T1000 (cell line): ENCODE results near the gene MLF2.
"Not testable (repeated sequence)": the region's sequence is repeated elsewhere in the genome, so short reads cannot be mapped to it uniquely, and the experiment has no call there.

Experiments
- DNase-seq: peaks from one replicate; lab custom pipeline; 2025; ENCODE audit warnings: mixed read lengths; lab: John Stamatoyannopoulos, UW

The MLF2 gene

DNA sequence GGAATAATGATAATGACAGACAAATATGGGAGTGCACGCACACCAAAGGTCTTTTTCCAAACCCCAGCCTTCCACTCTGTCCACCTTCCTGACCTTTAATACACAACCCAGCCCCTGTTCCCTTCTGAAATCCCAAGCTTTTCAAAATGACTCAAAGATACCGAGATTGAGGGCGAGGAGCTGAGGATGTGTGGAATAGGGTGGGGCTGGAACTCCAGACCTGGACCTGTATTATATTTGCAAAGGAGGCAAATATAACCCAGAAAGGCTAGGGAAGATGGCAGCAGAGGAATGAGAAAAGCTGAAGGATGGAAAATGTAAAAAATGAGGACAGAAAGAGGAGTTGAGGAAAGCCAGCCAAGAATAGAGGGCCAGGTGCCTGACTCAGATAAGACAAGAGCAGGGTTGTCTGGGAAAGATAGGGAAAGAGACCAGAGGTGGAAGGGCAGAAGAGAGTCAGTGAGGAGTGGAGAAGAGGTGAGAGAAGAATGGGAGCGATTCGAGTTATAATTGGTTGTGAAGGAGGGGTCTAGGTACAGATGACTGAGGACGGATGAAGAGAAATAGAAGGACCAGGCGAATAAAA lies 12.2 kb upstream of the MLF2 start:
- DNase-seq = no peak

DNA sequence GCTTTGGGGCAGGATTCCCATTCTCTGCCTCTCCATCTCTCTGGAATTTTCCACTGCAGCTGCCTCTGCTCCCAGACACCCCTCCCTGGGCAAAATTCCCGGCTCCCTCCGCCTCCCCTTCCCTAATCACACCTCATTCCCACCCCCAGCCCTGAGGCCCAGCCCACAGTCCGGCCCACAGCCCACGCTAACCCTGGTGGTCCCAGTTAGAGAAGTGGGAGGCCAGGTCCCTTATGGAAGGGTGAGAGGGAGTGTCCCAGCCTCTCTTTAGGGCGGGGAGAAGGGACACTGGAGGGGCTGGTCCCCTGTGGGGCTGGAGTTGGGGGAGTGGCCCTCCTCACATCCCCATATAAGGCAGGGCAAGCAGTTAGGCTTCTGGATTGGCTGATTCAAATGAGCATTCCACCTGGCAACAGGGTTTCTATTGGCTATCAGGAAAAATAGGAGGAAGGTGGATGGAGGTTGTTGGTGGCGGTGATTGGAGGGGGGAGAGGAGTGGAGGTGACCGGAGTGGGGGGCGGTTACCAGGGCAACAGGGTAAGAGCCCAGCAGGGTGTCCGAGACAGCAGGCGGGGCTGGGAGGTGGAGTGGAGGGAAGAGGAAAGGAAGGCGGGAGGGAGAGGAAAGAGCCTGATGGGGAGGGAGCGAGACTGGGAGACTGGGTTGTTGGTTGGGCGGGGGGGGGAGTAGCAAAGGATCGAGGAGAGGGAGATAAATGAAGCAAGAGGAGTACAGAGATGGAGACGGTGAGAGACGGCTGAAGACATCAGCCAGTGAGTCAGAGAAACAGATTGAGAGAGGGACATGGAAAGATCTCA lies 11.3 kb upstream of the MLF2 start:
- DNase-seq = peak; percentile 91

DNA sequence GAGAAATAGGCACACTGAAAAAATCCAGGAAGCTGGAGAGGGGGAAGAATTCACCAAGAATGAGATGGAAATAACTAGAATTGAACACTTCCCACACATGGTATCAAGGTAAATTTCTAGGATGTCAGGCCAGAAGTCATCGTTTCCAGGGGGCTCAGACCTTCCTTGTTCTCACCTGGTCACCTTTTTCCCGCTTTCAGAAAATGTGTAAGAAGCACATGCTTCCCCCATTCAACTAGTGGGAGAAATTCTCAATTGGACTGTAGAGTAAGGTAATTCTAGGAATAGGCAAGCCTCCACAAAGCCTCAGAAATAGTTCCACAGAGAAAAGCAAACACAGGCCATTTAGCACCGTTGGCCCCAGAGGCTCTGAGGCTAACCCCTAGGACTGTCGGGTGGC lies 10.4 kb upstream of the MLF2 start:
- no peak for DNase-seq

DNA sequence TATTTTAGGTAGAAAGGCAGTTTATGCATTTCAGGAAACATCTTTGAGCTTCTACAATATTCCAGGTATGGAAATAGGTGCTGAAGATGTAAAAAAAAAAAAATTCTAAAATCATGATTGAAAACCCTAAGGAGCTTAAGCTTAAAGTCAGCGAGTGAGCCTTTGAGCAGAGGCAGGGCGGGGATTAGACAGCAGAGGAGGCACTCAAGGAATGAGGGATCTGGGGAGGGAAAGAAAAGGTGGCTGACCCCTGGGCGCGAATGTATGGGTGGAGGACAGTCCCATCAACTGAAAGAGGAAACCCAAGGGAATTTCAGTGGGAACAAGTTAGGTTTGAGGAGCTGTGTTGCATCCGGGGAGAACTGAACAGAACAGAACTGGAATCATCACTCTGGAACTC lies 6.8 kb upstream of the MLF2 start:
- DNase-seq = no peak

DNA sequence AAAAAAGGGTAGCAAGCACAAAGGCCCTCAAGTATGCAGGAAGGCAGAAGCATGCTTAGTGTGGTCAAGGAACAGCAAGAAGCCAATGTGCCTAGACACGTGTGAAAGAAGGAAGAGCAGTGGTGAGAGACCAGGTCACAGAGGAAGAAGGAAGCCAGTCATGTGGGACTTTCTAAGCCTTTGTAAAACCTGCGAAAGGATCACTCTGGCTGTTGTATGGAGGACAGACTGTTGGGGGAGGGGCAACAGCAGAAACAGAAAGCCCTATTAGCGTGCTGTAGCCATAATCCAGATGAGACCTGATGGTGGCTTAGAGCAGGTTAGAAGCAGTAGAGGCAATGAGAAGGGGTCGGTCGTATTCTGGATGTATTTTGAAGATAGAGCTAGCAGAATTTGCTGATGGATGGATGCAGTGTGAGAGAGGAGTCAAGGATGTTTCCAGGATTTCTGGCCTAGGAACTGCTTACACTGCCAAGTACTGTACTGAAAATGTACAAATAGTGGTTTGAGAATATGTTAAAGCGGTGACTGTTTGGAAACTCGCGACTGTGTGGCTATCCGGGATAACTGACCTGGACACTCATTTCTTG lies 5.7 kb upstream of the MLF2 start:
- DNase-seq = no peak

DNA sequence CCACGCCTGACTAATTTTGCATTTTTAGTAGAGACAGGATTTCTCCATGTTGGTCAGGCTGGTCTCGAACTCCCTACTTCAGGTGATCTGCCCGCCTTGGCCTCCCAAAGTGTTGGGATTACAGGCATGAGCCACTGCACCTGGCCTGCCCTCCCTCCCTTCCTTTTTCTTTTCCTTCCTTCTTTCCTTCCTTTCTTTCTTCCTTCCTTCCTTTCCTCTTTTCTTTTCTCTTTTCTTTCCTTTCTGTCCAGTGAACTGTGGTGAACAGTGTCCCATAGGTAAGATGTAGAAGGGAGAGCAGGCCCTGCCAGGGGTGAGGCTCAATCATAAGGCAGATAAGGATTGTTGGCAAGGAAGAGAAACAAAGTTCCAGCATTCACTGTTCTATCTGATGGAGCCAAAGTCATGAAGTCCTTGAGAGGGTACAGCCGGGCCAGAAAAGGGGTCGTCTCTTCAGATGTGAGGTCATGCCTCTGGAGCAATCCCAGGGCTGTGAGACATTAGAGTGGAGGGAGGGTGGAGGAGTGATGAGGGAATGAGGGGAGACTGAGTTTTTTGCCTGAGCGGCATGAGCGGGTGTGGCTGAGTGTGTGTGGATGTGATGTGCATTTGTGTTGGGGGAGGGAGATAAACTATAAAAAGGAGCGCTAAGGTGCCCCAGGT lies 4.2 kb upstream of the MLF2 start:
- no peak for DNase-seq

DNA sequence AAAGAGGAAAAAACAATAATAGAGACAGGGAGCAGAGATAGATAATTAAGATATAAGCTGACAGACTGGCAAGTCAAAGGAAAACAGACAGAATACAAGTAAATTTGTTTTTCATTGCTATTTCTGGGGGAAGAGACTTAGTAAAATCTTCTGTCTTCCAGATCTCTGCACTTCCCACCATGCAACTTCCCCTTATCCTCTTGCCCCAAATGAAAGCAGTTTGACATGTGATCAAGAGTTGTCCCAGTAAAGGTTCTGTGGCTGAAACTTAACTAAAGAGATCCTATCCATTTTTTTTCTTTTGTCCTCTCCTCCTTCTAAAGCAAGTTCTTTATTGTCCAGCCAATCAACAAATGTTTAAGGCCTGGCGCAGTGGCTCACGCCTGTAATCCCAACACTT lies 1.5 kb upstream of the MLF2 start:
- DNase-seq = no peak

DNA sequence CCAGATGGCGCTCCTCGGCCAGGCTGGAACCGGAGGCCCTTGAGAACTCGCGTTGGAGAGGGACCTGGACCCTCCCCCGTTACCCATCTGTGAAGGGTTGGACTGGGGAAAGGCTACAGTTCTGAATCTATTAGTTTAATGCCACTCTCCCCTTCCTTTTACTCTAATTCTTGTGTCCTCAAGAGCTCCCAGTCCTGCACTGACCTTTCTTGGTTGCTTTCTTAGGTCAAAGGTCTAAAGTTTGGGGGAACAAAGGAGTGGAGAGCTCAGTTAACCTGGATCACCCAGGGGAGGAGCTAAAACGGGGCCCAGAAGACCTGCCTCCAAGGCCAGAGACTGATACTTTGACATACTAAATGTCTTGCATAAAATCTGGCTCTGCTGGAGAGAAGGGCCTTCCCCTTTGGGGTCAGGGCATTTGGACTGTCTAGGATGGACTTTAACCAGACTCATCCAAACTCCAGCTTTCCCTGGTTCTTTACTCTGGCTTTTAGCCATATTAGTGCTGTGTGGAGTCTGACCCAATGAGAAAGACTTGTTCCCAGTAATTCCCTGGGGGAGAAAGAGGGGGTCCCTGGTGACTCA lies 923 bp upstream of the MLF2 start:
- no peak for DNase-seq

DNA sequence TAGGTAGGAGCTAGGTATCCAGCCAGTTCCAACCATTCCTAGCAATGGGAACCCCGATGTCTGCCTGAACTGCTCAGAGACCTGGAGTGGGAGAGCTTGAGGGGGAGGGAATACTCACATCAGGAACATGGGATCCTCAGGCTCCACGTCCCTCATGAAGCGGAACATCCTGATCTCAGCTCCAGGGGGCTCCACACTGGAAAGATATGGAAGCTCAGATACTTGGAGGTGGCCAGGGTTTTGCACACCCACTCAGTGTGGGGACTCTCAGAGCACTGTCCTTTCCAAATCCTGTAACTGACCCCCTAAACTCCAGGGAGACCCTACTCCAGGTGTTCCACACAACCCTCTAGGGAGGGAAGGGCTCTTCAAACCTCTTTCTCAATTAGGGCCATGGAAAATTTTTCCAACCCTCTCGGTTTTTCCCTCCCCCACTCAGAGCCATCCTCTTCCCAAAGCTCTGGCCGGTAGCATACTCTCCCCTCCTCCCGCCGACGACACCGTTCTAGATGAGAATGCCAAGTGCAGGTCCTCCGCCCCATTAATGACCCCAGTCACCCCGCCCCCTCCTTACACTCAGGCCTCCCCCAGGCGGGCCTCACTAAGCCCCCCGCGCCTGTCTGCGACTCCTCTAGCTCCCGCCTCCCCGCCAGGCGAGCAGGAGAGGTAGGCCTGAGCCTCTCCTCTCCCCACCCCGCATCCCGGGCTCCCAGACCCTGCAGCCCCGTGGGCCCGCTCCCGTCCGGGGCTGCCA lies 597 bp downstream of the MLF2 start:
- peak; percentile 3 for DNase-seq

DNA sequence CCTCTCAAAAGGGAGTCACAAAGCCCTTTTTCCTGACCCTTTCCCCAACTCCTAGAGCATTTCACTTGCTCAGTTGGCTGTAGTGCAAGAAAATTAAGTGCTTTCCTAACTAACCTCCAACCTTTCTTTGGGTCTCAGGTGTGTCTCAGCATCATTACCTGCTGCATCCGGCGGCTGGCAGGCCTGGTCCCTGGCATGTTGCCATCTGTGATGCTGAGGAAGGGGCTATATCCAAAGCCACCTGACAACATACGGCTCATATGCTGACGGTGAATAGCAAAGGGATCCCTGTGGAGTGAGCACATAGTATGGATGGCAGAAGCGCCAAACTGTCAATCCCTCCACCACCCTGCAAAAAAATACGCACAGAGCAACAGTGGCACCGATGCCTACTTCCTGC lies 1.2 kb downstream of the MLF2 start:
- DNase-seq = no peak

DNA sequence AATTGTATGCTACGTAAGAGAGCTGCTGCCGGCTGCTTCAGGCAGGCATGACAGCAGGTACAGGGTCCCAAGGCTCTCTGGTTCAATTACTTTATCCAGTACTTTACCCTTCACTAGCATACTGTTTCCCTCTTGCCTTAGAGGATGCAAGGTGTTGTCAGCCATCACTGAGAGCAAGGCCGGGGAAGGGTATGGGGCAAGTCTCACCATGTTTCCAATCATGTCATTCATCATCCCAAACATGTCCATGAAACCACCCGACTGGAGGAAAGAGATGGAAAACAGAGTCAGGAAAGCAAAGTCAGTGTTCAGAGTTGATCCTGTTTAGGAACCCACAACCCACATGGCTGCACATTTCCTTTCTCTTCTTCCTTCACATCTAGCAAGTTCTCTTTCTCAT lies 2.4 kb downstream of the MLF2 start:
- no peak for DNase-seq

DNA sequence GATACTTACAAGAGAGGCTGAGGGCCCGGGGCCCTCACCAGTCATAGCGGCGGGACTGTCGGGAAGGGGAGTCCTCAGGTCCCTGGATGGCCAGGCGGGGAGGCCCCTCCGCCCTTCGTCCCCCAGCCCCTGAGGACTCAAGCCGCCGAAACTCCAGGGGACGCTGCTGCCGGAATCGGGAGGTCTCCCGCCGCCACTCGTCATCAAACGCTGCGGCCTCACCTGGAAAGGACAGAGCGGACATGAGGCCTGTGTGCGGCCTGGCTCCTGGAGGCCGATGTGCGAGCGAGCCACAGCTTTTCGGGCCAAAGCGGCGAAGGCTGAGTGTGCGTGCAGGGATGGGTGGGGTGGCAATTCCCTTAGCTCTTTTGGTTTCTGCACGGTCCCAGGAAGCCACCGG lies 4.2 kb downstream of the MLF2 start:
- no peak for DNase-seq

DNA sequence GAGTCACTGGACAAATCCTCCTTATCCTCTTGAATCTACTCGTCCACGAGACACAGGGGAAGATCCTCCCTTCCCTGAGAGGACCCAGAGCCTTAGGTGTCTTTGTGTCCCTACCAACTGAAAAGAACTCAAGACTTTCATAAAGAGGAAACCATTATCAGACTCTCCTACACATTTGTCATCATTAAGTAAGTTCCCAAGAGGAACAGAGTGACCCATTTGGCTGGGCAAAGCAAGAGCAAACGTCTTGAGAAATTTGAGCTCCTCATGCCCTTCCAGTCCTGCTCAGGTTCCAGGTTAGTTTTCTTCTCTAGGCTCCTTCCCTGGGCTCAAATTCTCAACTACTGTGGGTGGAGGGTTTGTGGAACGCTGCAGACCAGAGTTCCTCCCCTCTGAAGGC lies 5.7 kb downstream of the MLF2 start:
- DNase-seq = no peak

DNA sequence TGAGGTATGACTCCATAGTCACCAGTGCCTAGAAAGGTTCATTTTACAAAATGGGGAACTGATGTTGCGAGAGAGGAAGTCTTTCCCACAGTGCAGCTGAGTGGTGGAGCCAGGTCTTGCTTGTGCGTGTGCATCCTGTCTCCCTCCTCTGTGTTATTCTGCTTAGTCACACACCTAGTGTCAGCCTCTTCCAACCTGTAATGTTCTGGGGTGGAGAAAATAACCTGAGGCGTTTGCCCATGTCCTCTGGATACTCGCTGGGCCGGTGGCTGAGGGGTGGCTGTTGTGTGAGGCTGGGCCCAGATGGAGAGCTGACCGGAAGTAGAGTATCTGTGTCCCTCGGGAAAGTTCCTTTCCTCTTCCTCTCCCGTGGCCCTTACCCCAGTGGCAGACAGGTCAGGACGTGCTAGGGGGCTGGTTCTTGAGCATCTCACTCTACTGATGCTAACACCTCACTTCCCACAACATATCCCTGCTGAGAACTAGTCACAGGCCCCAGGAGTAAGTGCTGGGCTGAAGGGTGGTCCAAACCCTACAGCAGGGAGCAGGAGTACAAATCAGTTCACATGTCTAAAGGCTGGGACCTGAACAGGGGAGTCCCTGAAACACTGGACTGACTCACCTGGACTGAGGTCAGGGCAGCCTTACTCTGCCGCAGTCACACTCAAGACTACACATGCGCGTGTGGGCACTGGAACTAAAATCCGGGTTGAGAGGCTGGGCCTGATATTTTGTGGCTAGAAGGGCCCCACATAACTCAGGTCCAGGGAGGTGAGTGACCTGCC lies 7.0 kb downstream of the MLF2 start:
- no peak for DNase-seq

DNA sequence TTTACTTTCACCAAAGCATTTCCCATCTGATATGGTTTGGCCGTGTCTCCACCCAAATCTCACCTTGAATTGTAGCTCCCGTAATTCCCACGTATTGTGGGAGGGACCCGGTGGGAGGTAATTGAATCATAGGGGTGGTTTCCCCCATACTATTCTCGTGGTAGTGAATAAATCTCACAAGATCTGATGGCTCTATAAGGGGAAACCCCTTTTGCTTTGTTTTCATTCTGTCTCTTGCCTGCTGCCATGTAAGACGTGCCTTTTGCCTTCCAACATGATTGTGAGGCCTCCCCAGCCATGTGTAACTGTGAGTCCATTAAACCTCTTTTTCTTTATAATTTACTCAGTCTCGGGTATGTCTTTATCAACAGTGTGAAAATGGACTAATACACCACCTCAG lies 9.6 kb downstream of the MLF2 start:
- not testable (repeated sequence) for DNase-seq

DNA sequence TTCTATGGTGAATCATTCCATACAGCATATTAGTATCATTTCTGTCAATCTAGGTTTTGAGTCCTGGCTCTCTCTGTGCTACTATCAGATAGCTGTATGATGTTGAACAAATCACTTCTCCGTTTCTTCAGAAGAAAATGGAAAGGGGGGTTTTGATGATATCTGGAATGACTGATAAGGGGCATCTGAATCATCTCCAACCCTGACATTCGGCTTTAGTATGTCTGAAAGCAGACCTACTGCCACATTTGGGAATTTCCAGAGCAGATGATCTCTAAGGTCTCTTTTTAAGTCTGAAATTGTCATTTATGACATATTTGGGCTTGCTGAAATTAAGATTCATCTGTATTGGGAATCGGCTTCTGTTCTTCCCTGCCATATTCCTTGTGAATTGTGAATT lies 10.1 kb downstream of the MLF2 start:
- DNase-seq = no peak

DNA sequence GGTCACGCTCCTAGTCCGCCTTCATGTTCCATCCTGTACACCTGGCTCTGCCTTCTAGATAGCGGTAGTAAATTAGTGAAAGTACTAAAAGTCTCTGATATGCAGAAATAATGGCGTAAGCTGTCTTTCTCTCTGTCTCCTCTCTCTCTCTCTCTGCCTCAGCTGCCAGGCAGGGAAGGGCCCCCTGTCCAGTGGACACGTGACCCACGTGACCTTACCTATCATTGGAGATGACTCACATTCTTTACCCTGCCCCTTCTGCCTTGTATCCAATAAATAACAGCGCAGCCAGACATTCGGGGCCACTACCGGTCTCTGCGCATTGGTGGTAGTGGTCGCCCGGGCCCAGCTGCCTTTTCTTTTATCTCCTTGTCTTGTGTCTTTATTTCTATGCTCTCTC lies 10.9 kb downstream of the MLF2 start:
- DNase-seq = not testable (repeated sequence)

DNA sequence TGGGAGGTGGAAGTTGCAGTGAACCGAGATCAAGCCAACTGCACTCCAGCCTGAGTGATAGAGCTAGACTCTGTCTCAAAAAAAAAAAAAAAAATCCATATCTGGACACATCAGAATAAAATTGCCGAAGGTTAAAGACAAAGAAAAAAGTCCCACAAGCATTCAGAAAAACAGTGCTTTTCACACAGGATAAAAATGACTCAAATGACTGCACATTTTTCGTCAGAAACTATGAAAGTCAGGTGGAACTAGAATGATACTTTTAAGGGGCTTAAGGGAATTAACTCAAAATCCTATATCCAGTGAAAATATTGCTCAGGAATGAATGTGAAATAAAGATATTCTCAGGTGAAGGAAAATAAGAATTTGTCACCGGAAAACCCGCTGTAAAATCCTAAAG lies 16.2 kb downstream of the MLF2 start:
- no peak for DNase-seq

DNA sequence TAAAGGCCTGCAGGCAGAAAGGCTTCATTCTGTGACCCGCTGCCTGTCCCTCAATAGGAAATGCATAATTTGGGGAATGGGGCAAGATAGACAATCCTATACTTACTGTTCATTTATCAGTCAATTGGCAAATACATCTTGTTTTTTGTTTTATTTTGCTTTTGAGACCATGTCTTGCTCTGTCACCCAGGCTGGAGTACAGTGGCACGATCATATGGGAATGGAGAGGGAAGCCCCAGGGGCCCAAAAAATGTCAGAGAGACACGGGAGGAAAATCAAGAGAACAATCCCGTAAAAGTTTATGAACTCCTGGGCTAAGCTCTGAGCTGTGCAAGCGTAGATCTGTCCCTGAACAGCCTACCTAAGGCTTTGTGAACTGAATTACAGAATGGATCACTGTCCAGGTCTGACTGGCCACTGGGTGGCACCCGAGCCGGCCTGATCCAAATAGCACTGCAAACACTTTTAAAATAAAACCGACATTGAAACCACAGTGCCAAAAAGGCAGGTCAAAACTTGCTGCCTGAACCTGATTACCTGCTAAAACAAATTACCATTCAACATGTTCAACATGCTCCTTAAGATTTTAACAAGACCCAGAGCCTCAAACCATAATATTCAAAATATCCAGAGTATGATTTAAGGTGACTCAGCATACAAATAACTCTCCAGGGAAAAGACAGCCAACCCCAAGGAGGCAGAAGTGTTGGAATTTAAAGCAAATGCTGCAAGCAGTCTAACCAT lies 17.3 kb downstream of the MLF2 start:
- peak; percentile 4 for DNase-seq
